Measurements from ENCODE around the gene RHOBTB1.

DNA sequence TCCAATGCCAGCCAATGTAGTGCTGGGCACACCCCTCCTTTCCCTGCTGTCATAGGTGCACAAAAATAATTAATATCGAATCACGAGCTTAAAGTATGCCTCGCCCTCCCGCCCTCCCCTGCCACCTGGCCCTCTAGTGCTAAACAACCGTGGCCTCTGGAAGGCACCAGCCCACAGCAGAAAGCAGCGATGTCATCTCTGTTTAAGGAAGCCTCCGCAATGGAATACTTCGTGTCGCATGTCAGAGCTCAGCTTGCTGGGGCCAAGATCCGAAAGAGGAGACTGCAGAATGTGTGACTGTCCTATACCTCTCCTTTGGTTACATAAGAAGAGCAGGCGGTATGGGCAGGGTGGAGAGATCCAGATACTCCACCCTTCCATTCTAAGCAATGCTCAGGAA, 71.5 kb downstream of the RHOBTB1 start:
- TF ChIP-seq ZNF202 (tag by site-specific recombination; IDR thresholded peaks at IDR 0.05; ENCODE audit: borderline replicate concordance) = no peak
- TF ChIP-seq, protein P1, sequence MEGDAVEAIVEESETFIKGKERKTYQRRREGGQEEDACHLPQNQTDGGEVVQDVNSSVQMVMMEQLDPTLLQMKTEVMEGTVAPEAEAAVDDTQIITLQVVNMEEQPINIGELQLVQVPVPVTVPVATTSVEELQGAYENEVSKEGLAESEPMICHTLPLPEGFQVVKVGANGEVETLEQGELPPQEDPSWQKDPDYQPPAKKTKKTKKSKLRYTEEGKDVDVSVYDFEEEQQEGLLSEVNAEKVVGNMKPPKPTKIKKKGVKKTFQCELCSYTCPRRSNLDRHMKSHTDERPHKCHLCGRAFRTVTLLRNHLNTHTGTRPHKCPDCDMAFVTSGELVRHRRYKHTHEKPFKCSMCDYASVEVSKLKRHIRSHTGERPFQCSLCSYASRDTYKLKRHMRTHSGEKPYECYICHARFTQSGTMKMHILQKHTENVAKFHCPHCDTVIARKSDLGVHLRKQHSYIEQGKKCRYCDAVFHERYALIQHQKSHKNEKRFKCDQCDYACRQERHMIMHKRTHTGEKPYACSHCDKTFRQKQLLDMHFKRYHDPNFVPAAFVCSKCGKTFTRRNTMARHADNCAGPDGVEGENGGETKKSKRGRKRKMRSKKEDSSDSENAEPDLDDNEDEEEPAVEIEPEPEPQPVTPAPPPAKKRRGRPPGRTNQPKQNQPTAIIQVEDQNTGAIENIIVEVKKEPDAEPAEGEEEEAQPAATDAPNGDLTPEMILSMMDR (tag by site-specific recombination; IDR thresholded peaks at IDR 0.05) = no peak
- TF ChIP-seq, protein P2, sequence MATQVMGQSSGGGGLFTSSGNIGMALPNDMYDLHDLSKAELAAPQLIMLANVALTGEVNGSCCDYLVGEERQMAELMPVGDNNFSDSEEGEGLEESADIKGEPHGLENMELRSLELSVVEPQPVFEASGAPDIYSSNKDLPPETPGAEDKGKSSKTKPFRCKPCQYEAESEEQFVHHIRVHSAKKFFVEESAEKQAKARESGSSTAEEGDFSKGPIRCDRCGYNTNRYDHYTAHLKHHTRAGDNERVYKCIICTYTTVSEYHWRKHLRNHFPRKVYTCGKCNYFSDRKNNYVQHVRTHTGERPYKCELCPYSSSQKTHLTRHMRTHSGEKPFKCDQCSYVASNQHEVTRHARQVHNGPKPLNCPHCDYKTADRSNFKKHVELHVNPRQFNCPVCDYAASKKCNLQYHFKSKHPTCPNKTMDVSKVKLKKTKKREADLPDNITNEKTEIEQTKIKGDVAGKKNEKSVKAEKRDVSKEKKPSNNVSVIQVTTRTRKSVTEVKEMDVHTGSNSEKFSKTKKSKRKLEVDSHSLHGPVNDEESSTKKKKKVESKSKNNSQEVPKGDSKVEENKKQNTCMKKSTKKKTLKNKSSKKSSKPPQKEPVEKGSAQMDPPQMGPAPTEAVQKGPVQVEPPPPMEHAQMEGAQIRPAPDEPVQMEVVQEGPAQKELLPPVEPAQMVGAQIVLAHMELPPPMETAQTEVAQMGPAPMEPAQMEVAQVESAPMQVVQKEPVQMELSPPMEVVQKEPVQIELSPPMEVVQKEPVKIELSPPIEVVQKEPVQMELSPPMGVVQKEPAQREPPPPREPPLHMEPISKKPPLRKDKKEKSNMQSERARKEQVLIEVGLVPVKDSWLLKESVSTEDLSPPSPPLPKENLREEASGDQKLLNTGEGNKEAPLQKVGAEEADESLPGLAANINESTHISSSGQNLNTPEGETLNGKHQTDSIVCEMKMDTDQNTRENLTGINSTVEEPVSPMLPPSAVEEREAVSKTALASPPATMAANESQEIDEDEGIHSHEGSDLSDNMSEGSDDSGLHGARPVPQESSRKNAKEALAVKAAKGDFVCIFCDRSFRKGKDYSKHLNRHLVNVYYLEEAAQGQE (tag by site-specific recombination; IDR thresholded peaks at IDR 0.05) = no peak
- no peak for TF ChIP-seq ZNF394 (tag by site-specific recombination; IDR thresholded peaks at IDR 0.05; ENCODE audit: borderline replicate concordance)
- TF ChIP-seq KLF10 (tag by site-specific recombination; IDR thresholded peaks at IDR 0.05) = no peak
- TF ChIP-seq ZNF707 (tag by site-specific recombination; IDR thresholded peaks at IDR 0.05) = no peak
- TF ChIP-seq ZNF830 (tag by site-specific recombination; IDR thresholded peaks at IDR 0.05; ENCODE audit: low read depth) = no peak
- TF ChIP-seq ZBTB7A (tag by site-specific recombination; IDR thresholded peaks at IDR 0.05; ENCODE audit: low read depth) = no peak

All from HEK293 (cell line).